ENCODE results near the gene FGF1.

Gene FGF1

DNA sequence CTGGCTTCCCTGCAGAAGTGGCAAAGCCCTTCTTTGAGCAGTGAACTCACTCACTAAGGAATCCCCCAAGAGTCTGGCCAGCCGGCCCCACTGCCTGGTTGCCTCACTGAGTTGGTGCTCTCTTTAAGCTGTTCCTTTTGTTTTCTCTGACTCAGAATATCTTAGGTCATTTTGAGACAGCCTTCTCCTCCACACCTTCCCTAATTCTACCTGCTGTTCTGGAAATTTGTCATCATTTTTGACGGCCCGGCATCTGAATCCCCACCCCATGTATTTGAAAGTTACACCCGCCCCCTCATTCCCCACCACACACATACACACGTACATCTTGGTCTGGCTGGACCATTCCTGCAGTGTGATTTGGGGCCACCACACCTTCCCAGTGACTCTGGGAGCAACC is 41.8 kb downstream of the FGF1 start:
- DNase-seq (ENCODE audit: low read depth in 2 of 2), result no peak

GRCh38 chr5:142643634-142644033 is 42.3 kb downstream of the FGF1 start:
- DNase-seq (ENCODE audit: low read depth in 2 of 2), result no peak

GRCh38 chr5:142642427-142642826 is 43.5 kb downstream of the FGF1 start:
- DNase-seq (ENCODE audit: low read depth in 2 of 2), result no peak

GRCh38 chr5:142641711-142642110 is 44.2 kb downstream of the FGF1 start:
- no peak for DNase-seq (ENCODE audit: low read depth in 2 of 2)

DNA sequence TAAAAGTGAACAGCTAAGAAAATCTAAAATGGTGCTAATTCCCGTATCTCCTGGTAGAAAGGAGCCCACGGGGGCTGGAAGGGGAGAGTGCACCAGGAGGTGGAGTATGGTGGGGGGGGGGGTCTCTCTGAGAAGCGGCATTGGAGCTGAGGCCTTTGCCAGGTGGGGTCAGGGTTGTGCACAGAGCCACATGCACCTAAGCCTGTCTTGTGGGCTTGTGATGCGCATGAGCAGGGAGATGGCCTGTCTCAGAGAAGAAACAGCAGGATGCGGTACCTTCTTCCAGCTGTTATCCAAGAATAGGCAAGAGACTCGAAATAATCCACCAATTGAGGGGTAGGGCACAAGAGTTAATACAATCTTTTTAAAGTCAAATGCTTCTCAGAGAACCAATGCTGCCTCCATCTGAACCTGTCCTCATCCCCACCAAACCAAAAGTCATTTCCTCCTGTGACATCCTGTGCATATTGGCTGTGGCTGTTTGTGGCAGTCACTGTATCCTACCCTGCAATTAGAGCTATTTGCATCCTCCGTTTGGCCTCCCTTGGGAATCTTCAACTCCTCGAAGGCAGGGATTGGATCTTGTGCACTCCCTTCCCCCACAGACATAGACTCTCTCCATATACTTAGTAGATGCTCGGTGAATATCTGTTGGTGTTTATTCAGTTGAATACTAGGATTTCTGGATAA is 45.4 kb downstream of the FGF1 start:
- DNase-seq (ENCODE audit: low read depth in 2 of 2), result no peak

DNA sequence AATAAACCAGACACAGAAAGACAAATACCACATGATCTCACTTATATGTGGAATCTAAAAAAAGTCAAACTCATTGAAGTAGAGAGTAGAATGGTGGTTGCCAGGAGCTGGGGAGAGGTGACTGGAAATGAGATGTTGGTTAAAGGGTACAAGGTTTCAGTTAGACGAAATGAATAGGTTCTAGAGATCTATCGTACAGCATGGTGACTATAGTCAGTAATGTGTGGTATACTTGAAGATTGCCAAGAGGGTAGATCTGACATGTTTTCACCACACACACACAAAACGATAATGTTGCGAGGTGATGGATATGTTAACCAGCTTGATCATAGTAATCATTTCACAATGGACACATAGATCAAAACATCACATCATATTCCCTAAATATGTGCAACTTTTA is 46.4 kb downstream of the FGF1 start:
- no peak for DNase-seq (ENCODE audit: low read depth in 2 of 2)

DNA sequence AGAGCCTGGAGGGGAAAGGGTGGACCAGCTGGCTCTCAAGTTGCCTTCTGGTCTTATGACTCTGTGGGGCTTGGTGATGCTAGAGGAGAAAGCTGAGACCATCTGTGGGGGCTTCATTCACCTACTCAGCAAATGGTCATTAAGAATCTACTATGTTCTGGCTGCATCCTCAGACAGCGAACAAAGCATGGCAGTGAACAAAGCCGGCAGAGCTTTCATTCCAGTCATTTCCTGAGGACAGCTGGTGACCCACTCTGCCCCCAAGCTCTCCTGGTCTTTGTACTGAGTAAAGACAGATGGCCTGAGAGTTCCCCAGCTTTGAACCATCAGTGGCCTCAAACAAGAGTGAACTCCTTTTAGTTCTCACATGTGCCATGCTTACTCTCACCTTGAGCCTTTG is 48.0 kb downstream of the FGF1 start:
- no peak for DNase-seq (ENCODE audit: low read depth in 2 of 2)

- no peak for DNase-seq (ENCODE audit: low read depth in 2 of 2)
These were observed 49.1 kb downstream of the FGF1 start for GRCh38 chr5:142636698-142637324.

DNA sequence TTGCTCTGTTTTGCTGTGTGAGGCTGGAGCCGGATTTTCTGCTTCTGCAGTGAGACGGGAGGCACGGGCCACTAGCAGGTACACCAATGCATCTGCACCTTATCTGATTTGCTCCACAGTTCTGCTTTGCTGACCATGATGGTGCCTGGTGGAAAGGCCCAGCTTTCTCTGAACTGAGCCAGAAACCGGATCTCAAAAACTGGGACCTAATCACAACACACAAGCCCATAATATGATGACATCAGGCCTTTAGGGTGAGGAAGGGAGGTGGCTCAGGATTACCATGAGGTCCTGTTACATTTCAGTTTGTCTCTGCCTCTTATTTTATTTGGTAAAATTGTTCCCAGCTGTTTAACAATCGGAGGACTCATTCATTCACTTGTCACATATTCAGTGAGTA is 49.8 kb downstream of the FGF1 start:
- DNase-seq (ENCODE audit: low read depth in 2 of 2), result no peak

- no peak for DNase-seq (ENCODE audit: low read depth in 2 of 2)
These were observed 51.5 kb downstream of the FGF1 start for GRCh38 chr5:142634216-142635011.

- DNase-seq (ENCODE audit: low read depth in 2 of 2), result no peak
These were observed 54.9 kb downstream of the FGF1 start for GRCh38 chr5:142630927-142631539.

GRCh38 chr5:142627383-142628217 is 58.3 kb downstream of the FGF1 start:
- DNase-seq (ENCODE audit: low read depth in 2 of 2), result no peak

GRCh38 chr5:142626786-142627185 is 59.1 kb downstream of the FGF1 start:
- DNase-seq (ENCODE audit: low read depth in 2 of 2), result no peak

GRCh38 chr5:142626099-142626498 is 59.8 kb downstream of the FGF1 start:
- DNase-seq (ENCODE audit: low read depth in 2 of 2), result no peak

GRCh38 chr5:142621227-142621626 is 64.7 kb downstream of the FGF1 start:
- DNase-seq (ENCODE audit: low read depth in 2 of 2), result no peak

DNA sequence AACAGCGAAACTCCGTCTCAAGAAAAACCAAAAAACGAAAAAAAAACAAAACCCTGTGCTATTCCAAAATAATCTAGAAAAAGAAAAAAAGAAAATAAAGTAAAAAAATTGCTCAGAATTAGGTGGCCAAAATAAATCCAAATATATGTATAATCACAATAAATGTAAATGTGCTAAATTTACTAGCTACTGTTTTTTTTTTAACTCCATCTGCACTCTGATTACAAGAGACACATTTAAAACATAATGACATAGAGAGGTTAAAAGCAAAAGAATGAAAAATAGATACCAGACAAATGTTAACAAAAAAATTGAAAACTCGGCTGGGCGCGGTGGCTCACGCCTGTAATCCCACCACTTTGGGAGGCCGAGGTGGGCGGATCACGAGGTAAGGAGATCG is 66.1 kb downstream of the FGF1 start:
- no peak for DNase-seq (ENCODE audit: low read depth in 2 of 2)

- DNase-seq (ENCODE audit: low read depth in 2 of 2), result no peak
These were observed 67.8 kb downstream of the FGF1 start for GRCh38 chr5:142618130-142618523.

- DNase-seq (ENCODE audit: low read depth in 2 of 2), result no peak
These were observed 68.3 kb downstream of the FGF1 start for GRCh38 chr5:142617416-142618129.

DNA sequence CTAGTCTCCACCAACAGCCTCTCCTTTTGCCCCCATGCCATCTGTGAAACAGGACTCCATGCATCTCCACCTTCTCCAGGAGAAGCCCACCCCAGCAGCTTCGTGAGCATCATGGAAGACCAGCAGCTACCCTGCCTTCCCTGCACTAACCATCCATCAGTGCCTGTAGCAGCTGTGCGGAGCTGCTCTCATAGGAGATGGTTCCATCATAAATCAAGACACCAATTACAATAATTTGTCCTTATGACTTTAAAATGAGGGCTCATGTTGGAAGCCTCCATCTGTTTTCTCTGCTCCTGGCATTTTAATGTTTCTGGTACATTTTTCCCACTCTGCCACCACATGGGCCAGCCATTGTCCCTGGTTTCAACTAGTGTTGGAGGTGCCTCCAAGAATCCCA is 69.9 kb downstream of the FGF1 start:
- no peak for DNase-seq (ENCODE audit: low read depth in 2 of 2)

GRCh38 chr5:142614054-142614453 is 71.8 kb downstream of the FGF1 start:
- DNase-seq (ENCODE audit: low read depth in 2 of 2), result no peak

- no peak for DNase-seq (ENCODE audit: low read depth in 2 of 2)
These were observed 72.6 kb downstream of the FGF1 start for GRCh38 chr5:142613271-142613671.
